WTC11 (cell line): Measurements from ENCODE around the gene DAPK3.

ENCODE experiments used
- ESRRA ChIP-seq: sonication (generic); formaldehyde crosslinking; IDR thresholded peaks from 2 replicates; pipeline ENCODE4 v1.8.1; 2022; ENCODE audit warnings: mild to moderate bottlenecking, missing genetic modification reagents, borderline replicate concordance
- FOXJ3 ChIP-seq: sonication (generic); formaldehyde crosslinking; IDR thresholded peaks from 2 replicates; pipeline ENCODE4 v1.9.0; 2021; ENCODE audit warnings: missing genetic modification reagents, mild to moderate bottlenecking, borderline replicate concordance
- NFATC4 ChIP-seq: fragments of 250-450 bp; sonication (Bioruptor Pico); IDR thresholded peaks from 2 replicates; pipeline ENCODE4 v1.9.0; 2021; ENCODE audit warnings: mild to moderate bottlenecking
- NFYB ChIP-seq: sonication (generic); formaldehyde crosslinking; conservative IDR thresholded peaks from 2 replicates; pipeline ENCODE4 v1.8.0; 2022; ENCODE audit warnings: low read depth, missing genetic modification reagents
- NR3C1 ChIP-seq: sonication (generic); formaldehyde crosslinking; conservative IDR thresholded peaks from 2 replicates; pipeline ENCODE4 v1.8.1; 2023; ENCODE audit warnings: low read depth, mild to moderate bottlenecking, missing genetic modification reagents
- SP1 ChIP-seq: sonication (generic); formaldehyde crosslinking; conservative IDR thresholded peaks from 2 replicates; pipeline ENCODE4 v1.8.1; 2022; ENCODE audit warnings: missing genetic modification reagents
- ZNF138 ChIP-seq: sonication (generic); formaldehyde crosslinking; conservative IDR thresholded peaks from 2 replicates; pipeline ENCODE4 v1.8.1; 2022; ENCODE audit warnings: mild to moderate bottlenecking, moderate library complexity, missing genetic modification reagents
- TF ChIP-seq, protein P1 (sequence below): fragments of 200-600 bp; IDR thresholded peaks from 2 replicates; pipeline ENCODE4 v1.8.0; 2022; ENCODE audit warnings: antibody characterized with exemption
- TF ChIP-seq, protein P2 (sequence below): sonication (generic); formaldehyde crosslinking; IDR thresholded peaks from 2 replicates; pipeline ENCODE4 v1.8.0; 2022; ENCODE audit warnings: mild to moderate bottlenecking, missing genetic modification reagents
- TF ChIP-seq, protein P3 (sequence below): sonication (generic); formaldehyde crosslinking; IDR thresholded peaks from 2 replicates; pipeline ENCODE4 v1.8.0; 2022; ENCODE audit warnings: mild to moderate bottlenecking, missing genetic modification reagents
- TF ChIP-seq, protein P4 (sequence below): sonication (generic); formaldehyde crosslinking; IDR thresholded peaks from 2 replicates; pipeline ENCODE4 v1.8.1; 2023; ENCODE audit warnings: mild to moderate bottlenecking, missing genetic modification reagents
- TF ChIP-seq, protein P5 (sequence below): sonication (generic); formaldehyde crosslinking; IDR thresholded peaks from 2 replicates; pipeline ENCODE4 v1.8.0; 2022; ENCODE audit warnings: mild to moderate bottlenecking, missing genetic modification reagents
- TF ChIP-seq, protein P6 (sequence below): sonication (generic); formaldehyde crosslinking; IDR thresholded peaks from 2 replicates; pipeline ENCODE4 v1.8.1; 2023; ENCODE audit warnings: mild to moderate bottlenecking, missing genetic modification reagents, borderline replicate concordance
- TF ChIP-seq, protein P7 (sequence below): sonication (generic); formaldehyde crosslinking; IDR thresholded peaks from 2 replicates; pipeline ENCODE4 v1.8.0; 2023; ENCODE audit warnings: missing genetic modification reagents

DNA sequence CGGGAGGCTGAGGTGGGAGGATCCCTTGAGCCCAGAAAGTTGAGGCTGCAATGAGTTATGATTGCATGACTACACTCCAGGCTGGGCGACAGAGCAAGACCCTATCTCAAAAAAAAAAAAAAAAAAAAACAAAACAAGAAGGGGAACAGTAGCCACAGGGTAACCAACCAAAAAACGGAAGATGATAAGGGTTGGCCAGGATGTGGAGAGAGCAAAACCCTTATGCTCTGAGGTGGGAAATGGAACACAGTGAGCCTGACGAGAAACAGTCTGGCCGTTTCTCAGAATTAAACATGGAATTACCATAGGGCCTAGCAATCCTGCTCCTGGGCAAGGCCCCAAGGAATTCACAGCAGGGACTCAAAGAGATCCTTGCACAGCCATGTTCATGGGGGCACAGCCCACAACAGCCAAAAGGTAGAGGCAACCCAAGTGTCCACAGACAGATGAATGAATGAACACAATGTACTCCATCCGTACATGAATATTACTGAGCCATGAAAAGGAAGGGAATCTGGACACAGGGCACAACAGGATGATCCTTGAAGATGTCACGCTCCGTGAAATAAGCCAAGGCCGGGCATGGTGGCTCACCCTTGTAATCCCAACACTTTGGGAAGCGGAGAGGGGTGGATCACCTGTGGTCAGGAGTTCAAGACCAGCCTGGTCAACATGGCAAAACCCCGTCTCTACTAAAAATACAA lies 26.7 kb downstream of the DAPK3 start:
- TF ChIP-seq, protein P1, sequence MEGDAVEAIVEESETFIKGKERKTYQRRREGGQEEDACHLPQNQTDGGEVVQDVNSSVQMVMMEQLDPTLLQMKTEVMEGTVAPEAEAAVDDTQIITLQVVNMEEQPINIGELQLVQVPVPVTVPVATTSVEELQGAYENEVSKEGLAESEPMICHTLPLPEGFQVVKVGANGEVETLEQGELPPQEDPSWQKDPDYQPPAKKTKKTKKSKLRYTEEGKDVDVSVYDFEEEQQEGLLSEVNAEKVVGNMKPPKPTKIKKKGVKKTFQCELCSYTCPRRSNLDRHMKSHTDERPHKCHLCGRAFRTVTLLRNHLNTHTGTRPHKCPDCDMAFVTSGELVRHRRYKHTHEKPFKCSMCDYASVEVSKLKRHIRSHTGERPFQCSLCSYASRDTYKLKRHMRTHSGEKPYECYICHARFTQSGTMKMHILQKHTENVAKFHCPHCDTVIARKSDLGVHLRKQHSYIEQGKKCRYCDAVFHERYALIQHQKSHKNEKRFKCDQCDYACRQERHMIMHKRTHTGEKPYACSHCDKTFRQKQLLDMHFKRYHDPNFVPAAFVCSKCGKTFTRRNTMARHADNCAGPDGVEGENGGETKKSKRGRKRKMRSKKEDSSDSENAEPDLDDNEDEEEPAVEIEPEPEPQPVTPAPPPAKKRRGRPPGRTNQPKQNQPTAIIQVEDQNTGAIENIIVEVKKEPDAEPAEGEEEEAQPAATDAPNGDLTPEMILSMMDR: no peak
- TF ChIP-seq, protein P2, sequence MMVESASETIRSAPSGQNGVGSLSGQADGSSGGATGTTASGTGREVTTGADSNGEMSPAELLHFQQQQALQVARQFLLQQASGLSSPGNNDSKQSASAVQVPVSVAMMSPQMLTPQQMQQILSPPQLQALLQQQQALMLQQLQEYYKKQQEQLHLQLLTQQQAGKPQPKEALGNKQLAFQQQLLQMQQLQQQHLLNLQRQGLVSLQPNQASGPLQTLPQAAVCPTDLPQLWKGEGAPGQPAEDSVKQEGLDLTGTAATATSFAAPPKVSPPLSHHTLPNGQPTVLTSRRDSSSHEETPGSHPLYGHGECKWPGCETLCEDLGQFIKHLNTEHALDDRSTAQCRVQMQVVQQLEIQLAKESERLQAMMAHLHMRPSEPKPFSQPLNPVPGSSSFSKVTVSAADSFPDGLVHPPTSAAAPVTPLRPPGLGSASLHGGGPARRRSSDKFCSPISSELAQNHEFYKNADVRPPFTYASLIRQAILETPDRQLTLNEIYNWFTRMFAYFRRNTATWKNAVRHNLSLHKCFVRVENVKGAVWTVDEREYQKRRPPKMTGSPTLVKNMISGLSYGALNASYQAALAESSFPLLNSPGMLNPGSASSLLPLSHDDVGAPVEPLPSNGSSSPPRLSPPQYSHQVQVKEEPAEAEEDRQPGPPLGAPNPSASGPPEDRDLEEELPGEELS (CRISPR knock-in tag): no peak
- no peak for TF ChIP-seq NFYB (CRISPR knock-in tag)
- no peak for TF ChIP-seq NR3C1
- TF ChIP-seq, protein P3, sequence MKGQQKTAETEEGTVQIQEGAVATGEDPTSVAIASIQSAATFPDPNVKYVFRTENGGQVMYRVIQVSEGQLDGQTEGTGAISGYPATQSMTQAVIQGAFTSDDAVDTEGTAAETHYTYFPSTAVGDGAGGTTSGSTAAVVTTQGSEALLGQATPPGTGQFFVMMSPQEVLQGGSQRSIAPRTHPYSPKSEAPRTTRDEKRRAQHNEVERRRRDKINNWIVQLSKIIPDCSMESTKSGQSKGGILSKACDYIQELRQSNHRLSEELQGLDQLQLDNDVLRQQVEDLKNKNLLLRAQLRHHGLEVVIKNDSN: no peak
- no peak for TF ChIP-seq ESRRA
- no peak for TF ChIP-seq SP1 (CRISPR knock-in tag)
- TF ChIP-seq ZNF138 (CRISPR knock-in tag): no peak
- TF ChIP-seq, protein P4, sequence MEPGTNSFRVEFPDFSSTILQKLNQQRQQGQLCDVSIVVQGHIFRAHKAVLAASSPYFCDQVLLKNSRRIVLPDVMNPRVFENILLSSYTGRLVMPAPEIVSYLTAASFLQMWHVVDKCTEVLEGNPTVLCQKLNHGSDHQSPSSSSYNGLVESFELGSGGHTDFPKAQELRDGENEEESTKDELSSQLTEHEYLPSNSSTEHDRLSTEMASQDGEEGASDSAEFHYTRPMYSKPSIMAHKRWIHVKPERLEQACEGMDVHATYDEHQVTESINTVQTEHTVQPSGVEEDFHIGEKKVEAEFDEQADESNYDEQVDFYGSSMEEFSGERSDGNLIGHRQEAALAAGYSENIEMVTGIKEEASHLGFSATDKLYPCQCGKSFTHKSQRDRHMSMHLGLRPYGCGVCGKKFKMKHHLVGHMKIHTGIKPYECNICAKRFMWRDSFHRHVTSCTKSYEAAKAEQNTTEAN (CRISPR knock-in tag): no peak
- no peak for TF ChIP-seq FOXJ3 (CRISPR knock-in tag)
- TF ChIP-seq, protein P5, sequence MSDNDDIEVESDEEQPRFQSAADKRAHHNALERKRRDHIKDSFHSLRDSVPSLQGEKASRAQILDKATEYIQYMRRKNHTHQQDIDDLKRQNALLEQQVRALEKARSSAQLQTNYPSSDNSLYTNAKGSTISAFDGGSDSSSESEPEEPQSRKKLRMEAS (CRISPR knock-in tag): no peak
- TF ChIP-seq, protein P6, sequence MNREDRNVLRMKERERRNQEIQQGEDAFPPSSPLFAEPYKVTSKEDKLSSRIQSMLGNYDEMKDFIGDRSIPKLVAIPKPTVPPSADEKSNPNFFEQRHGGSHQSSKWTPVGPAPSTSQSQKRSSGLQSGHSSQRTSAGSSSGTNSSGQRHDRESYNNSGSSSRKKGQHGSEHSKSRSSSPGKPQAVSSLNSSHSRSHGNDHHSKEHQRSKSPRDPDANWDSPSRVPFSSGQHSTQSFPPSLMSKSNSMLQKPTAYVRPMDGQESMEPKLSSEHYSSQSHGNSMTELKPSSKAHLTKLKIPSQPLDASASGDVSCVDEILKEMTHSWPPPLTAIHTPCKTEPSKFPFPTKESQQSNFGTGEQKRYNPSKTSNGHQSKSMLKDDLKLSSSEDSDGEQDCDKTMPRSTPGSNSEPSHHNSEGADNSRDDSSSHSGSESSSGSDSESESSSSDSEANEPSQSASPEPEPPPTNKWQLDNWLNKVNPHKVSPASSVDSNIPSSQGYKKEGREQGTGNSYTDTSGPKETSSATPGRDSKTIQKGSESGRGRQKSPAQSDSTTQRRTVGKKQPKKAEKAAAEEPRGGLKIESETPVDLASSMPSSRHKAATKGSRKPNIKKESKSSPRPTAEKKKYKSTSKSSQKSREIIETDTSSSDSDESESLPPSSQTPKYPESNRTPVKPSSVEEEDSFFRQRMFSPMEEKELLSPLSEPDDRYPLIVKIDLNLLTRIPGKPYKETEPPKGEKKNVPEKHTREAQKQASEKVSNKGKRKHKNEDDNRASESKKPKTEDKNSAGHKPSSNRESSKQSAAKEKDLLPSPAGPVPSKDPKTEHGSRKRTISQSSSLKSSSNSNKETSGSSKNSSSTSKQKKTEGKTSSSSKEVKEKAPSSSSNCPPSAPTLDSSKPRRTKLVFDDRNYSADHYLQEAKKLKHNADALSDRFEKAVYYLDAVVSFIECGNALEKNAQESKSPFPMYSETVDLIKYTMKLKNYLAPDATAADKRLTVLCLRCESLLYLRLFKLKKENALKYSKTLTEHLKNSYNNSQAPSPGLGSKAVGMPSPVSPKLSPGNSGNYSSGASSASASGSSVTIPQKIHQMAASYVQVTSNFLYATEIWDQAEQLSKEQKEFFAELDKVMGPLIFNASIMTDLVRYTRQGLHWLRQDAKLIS (CRISPR knock-in tag): no peak
- TF ChIP-seq, protein P7, sequence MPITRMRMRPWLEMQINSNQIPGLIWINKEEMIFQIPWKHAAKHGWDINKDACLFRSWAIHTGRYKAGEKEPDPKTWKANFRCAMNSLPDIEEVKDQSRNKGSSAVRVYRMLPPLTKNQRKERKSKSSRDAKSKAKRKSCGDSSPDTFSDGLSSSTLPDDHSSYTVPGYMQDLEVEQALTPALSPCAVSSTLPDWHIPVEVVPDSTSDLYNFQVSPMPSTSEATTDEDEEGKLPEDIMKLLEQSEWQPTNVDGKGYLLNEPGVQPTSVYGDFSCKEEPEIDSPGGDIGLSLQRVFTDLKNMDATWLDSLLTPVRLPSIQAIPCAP: no peak
- TF ChIP-seq NFATC4 (CRISPR knock-in tag): no peak
